H1 (cell line): ENCODE data around the gene PPP2R2B. TPM values are rescaled to one million over a fixed set of nuclear protein-coding genes. Genes with fewer than 3 reads are reported as not detected.

ENCODE experiments used
- CTCF ChIA-PET: fragments of 300-600 bp; sonication (Branson Sonifier 250); formaldehyde crosslinking; loops from one replicate; lab custom pipeline; 2021; ENCODE audit not compliant: partially characterized antibody; lab: Charles Lee
- POLR2A ChIA-PET: fragments of 300-600 bp; sonication (Branson Sonifier 250); formaldehyde crosslinking; loops from one replicate; lab custom pipeline; 2021; ENCODE audit warnings: inconsistent platforms; ENCODE audit not compliant: partially characterized antibody; lab: Charles Lee
- DNase-seq, 2 experiments: peaks; one replicate each; pipeline versions ENCODE4 v3.0.0 to v3.0.0-alpha.2; 2010 to 2022; ENCODE audit warnings: low spot score in 2 of 2, low read depth in 1 of 2, mixed read lengths in 1 of 2
- FAIRE-seq: peaks from 2 replicates; lab custom pipeline; 2011; peaks lifted over from hg19 to GRCh38; lab: Jason Lieb, UNC
- H2AFZ ChIP-seq: 2 replicates; pipeline ENCODE4 v1.8.1; 2012; ENCODE audit warnings: low read length, inconsistent platforms
- H2AK5ac ChIP-seq: 2 replicates; pipeline ENCODE4 v1.6.1; 2013; ENCODE audit warnings: low read depth, low read length
- H2BK120ac ChIP-seq: replicated peaks from 2 replicates; pipeline ENCODE3; 2013; ENCODE audit warnings: low read depth, low read length, inconsistent platforms
- H2BK12ac ChIP-seq: 2 replicates; pipeline ENCODE4 v1.6.1; 2013; ENCODE audit warnings: low read depth, low read length
- H2BK15ac ChIP-seq: 2 replicates; pipeline ENCODE4 v1.6.1; 2013; ENCODE audit warnings: low read length
- H2BK20ac ChIP-seq: 2 replicates; pipeline ENCODE4 v1.6.1; 2013; ENCODE audit warnings: low read length
- H2BK5ac ChIP-seq: 2 replicates; pipeline ENCODE4 v1.6.1; 2013; ENCODE audit warnings: low read depth, low read length
- H3K14ac ChIP-seq: 2 replicates; pipeline ENCODE4 v1.6.1; 2013; ENCODE audit warnings: inconsistent platforms; ENCODE audit not compliant: insufficient read length
- H3K18ac ChIP-seq: 2 replicates; pipeline ENCODE4 v1.6.1; 2013; ENCODE audit warnings: low read length; ENCODE audit errors: extremely low read depth
- H3K23ac ChIP-seq: 2 replicates; pipeline ENCODE4 v1.6.1; 2013; ENCODE audit warnings: inconsistent platforms; ENCODE audit not compliant: insufficient read length
- H3K23me2 ChIP-seq: 2 replicates; pipeline ENCODE4 v1.6.1; 2013; ENCODE audit warnings: low read depth, low read length
- H3K27ac ChIP-seq: 2 replicates; pipeline ENCODE4 v1.6.1; 2011; ENCODE audit warnings: low read depth, low read length, inconsistent platforms
- H3K27me3 ChIP-seq, 4 experiments: replicated peaks in 1 of 4; 1 replicate in 1 of 4; 2 replicates in 3 of 4; pipeline versions ENCODE4 v1.6.1 to v1.8.1; 2011 to 2013; ENCODE audit warnings: low read length in 3 of 4, mild to moderate bottlenecking in 3 of 4, inconsistent platforms in 2 of 4, mixed read lengths in 2 of 4, moderate library complexity in 1 of 4; ENCODE audit not compliant: control insufficient read depth in 3 of 4, insufficient read depth in 3 of 4; ENCODE audit errors: extremely low read depth in 1 of 4
- H3K36me3 ChIP-seq, 4 experiments: 2 replicates each; pipeline versions ENCODE4 v1.6.1 to v1.8.1; 2011 to 2013; ENCODE audit warnings: mild to moderate bottlenecking in 4 of 4, low read length in 3 of 4, moderate library complexity in 2 of 4, control low read depth in 1 of 4, inconsistent platforms in 1 of 4; ENCODE audit not compliant: insufficient read depth in 4 of 4, control insufficient read depth in 2 of 4
- H3K4ac ChIP-seq: replicated peaks from 2 replicates; pipeline ENCODE3; 2013; ENCODE audit warnings: low read length, low read depth, mixed read lengths, inconsistent platforms; ENCODE audit not compliant: insufficient read length
- H3K4me1 ChIP-seq, 4 experiments: replicated peaks in 1 of 4; 1 replicate in 1 of 4; 2 replicates in 3 of 4; pipeline versions ENCODE4 v1.6.1 to v1.8.1; 2011 to 2013; ENCODE audit warnings: low read length in 3 of 4, inconsistent platforms in 2 of 4, mixed read lengths in 1 of 4; ENCODE audit not compliant: insufficient read depth in 4 of 4, control insufficient read depth in 3 of 4
- H3K4me2 ChIP-seq, 2 experiments: 2 replicates each; pipeline versions ENCODE4 v1.6.1 to v1.8.1; 2011 to 2013; ENCODE audit warnings: low read depth in 2 of 2, low read length in 2 of 2, control low read depth in 1 of 2, inconsistent platforms in 1 of 2, mild to moderate bottlenecking in 1 of 2; ENCODE audit not compliant: insufficient read depth in 1 of 2
- H3K4me3 ChIP-seq, 4 experiments: fragments of 200-600, 300-600 bp in 1 of 4; sonication (generic), shearing (Covaris generic), sonication (Bioruptor Twin) in 1 of 4; 2 replicates each; pipeline versions ENCODE4 v1.5.1 to v1.8.1; 2011 to 2016; ENCODE audit warnings: low read length in 4 of 4, low read depth in 3 of 4, control low read depth in 2 of 4, inconsistent platforms in 2 of 4, mild to moderate bottlenecking in 2 of 4, mixed read lengths in 1 of 4, moderate library complexity in 1 of 4; ENCODE audit not compliant: insufficient read depth in 2 of 4; ENCODE audit errors: extremely low read depth in 1 of 4
- H3K56ac ChIP-seq: replicated peaks from 2 replicates; pipeline ENCODE3; 2013; ENCODE audit warnings: low read depth, mild to moderate bottlenecking, mixed read lengths, low read length, inconsistent platforms; ENCODE audit not compliant: insufficient read length
- H3K79me1 ChIP-seq: 2 replicates; pipeline ENCODE4 v1.6.1; 2013; ENCODE audit warnings: low read depth, low read length, control low read depth
- H3K79me2 ChIP-seq, 2 experiments: 2 replicates each; pipeline versions ENCODE4 v1.6.1 to v1.8.1; 2012 to 2013; ENCODE audit warnings: low read length in 2 of 2, mild to moderate bottlenecking in 2 of 2, inconsistent platforms in 1 of 2; ENCODE audit not compliant: insufficient read depth in 2 of 2, control insufficient read depth in 1 of 2
- H3K9ac ChIP-seq, 4 experiments: replicated peaks in 1 of 4; 1 replicate in 1 of 4; 2 replicates in 3 of 4; pipeline versions ENCODE4 v1.6.1 to v1.8.1; 2011 to 2013; ENCODE audit warnings: low read depth in 3 of 4, low read length in 3 of 4, control low read depth in 2 of 4, mild to moderate bottlenecking in 2 of 4, moderate library complexity in 2 of 4, inconsistent platforms in 1 of 4; ENCODE audit errors: extremely low read depth in 1 of 4
- H3K9me3 ChIP-seq, 2 experiments: 2 replicates each; pipeline versions ENCODE4 v1.6.1 to v1.8.1; 2012 to 2013; ENCODE audit warnings: mild to moderate bottlenecking in 2 of 2, moderate library complexity in 2 of 2, control low read depth in 1 of 2, inconsistent platforms in 1 of 2, low read depth in 1 of 2, low read length in 1 of 2, mixed read lengths in 1 of 2; ENCODE audit not compliant: insufficient read depth in 2 of 2
- H4K20me1 ChIP-seq, 2 experiments: replicated peaks in 1 of 2; 2 replicates each; pipeline versions ENCODE3 to v1.8.1; 2011 to 2013; ENCODE audit warnings: inconsistent platforms in 2 of 2, low read length in 2 of 2, mild to moderate bottlenecking in 1 of 2; ENCODE audit not compliant: insufficient read depth in 2 of 2, control insufficient read depth in 1 of 2
- H4K5ac ChIP-seq: 2 replicates; pipeline ENCODE4 v1.6.1; 2013; ENCODE audit warnings: low read length, low read depth, mixed read lengths, inconsistent platforms; ENCODE audit not compliant: insufficient read length
- H4K8ac ChIP-seq: 2 replicates; pipeline ENCODE4 v1.8.0; 2013; ENCODE audit warnings: mild to moderate bottlenecking, moderate library complexity, low read length, inconsistent platforms; ENCODE audit not compliant: insufficient read depth; ENCODE audit errors: extremely low read depth
- H4K91ac ChIP-seq: replicated peaks from 2 replicates; pipeline ENCODE3; 2013; ENCODE audit warnings: low read length, mixed read lengths, inconsistent platforms; ENCODE audit not compliant: insufficient read length
- ATF2 ChIP-seq: IDR thresholded peaks from 2 replicates; pipeline ENCODE4 v1.6.1; 2012; ENCODE audit warnings: low read length, inconsistent platforms
- MAX ChIP-seq: IDR thresholded peaks from 2 replicates; pipeline ENCODE4 v1.6.1; 2012; ENCODE audit warnings: inconsistent platforms
- WGBS, 2 experiments: shearing (Covaris generic) in 1 of 2; methylation state at CpG; one replicate each; pipeline versions ENCODE4 v1.1.6 to v1.1.7; 2013 to 2015; ENCODE audit warnings: low lambda C conversion rate in 2 of 2, mixed read lengths in 2 of 2, inconsistent platforms in 1 of 2, low coverage in 1 of 2, missing lambda C conversion rate in 1 of 2; ENCODE audit not compliant: insufficient replicate concordance in 2 of 2, insufficient coverage in 1 of 2, insufficient read length in 1 of 2; ENCODE audit errors: extremely low coverage in 1 of 2, missing lambda C conversion rate in 1 of 2; 5-methylcytosine and 5-hydroxymethylcytosine counted together
- polyA plus RNA-seq, 7 experiments: library from polyadenylated mRNA; depleted of rRNA in 3 of 7; stranded (reverse) in 5 of 7; unstranded in 2 of 7; fragments of >200 nt in 5 of 7; fragments of 200-250 nt in 2 of 7; gene quantifications; 1 replicate in 5 of 7; 2 replicates in 1 of 7; 4 replicates in 1 of 7; pipeline versions ENCODE4 v1.2.1 to v1.2.3, GENCODE V29; 2011 to 2013; ENCODE audit warnings: missing spikeins in 2 of 7, mixed read lengths in 2 of 7
- total RNA-seq: library from RNA; stranded (reverse); fragmentation: NEBNext Ultra II Directional; extraction: Animal tissue kit (Norgen Biotek cat#: 25700); gene quantifications from 2 replicates; pipeline ENCODE4 v1.2.1, GENCODE V29; 2021

Gene PPP2R2B
- total and polyA plus RNA-seq, 2 of the 8 experiments (the other 6 are each of a cell fraction or from before 2014, with no cell fraction given), result 21.1 to 37.1 TPM

GRCh38 chr5:146765089-146765832, 113.3 kb downstream of the PPP2R2B start:
- DNase-seq (no peak), FAIRE-seq (no peak)
- H3K23me2 ChIP-seq, result no peaks in the 10 kb centered on the region
- no peak overlapping the region for H4K5ac ChIP-seq
- WGBS, 2 experiments, result 89% methylated on average over 2 of the region's 2 CpGs; no CpG with 5 or more reads in 1 of the 2 experiments
- H4K91ac ChIP-seq, result no peak overlapping the region
- H4K20me1 ChIP-seq, result no peaks in the 10 kb centered on the region
- H3K4me2 ChIP-seq, result no peak overlapping the region
- no peaks in the 10 kb centered on the region for H3K79me2 ChIP-seq
- H3K4ac ChIP-seq, result no peak overlapping the region
- H3K27ac ChIP-seq, result no peak overlapping the region
- CTCF ChIA-PET, result no interaction called here
- H4K8ac ChIP-seq, result no peak overlapping the region
- no peaks in the 10 kb centered on the region for H3K79me1 ChIP-seq
- no peak overlapping the region for H2BK15ac ChIP-seq
- no peak overlapping the region for H2BK120ac ChIP-seq
- no peak overlapping the region for H3K23ac ChIP-seq
- no peak overlapping the region for H3K56ac ChIP-seq
- H3K4me3 ChIP-seq, result no peak overlapping the region
- no peak overlapping the region for H2BK12ac ChIP-seq
- POLR2A ChIA-PET, result no interaction called here
- no peak overlapping the region for H3K9ac ChIP-seq
- no peaks in the 10 kb centered on the region for H3K27me3 ChIP-seq
- H2AK5ac ChIP-seq, result no peak overlapping the region
- no peak overlapping the region for H2BK20ac ChIP-seq
- no peaks in the 10 kb centered on the region for H3K36me3 ChIP-seq
- no peaks in the 10 kb centered on the region for H3K4me1 ChIP-seq
- no peak overlapping the region for H3K14ac ChIP-seq
- no peak overlapping the region for H2BK5ac ChIP-seq
- H2AFZ ChIP-seq, result no peak overlapping the region
- no peaks in the 10 kb centered on the region for H3K9me3 ChIP-seq
- H3K18ac ChIP-seq, result no peak overlapping the region
- TF ChIP-seq MAX (no peak), ATF2 (no peak)
